Ishikawa (cell line): Measurements from ENCODE around the gene TGFBR3.

ENCODE experiments used
- CEBPB ChIP-seq: IDR thresholded peaks from 2 replicates; pipeline ENCODE4 v1.6.1; 2012
- CREB1 ChIP-seq: IDR thresholded peaks from 2 replicates; pipeline ENCODE4 v1.6.1; 2012; ENCODE audit warnings: low read depth
- EGR1 ChIP-seq: IDR thresholded peaks from 2 replicates; pipeline ENCODE4 v1.6.1; 2012
- EP300 ChIP-seq: IDR thresholded peaks from 2 replicates; pipeline ENCODE4 v1.6.1; 2012; ENCODE audit warnings: borderline replicate concordance
- FOXM1 ChIP-seq: IDR thresholded peaks from 2 replicates; pipeline ENCODE4 v1.6.1; 2012; ENCODE audit warnings: low read depth, borderline replicate concordance
- MAX ChIP-seq: IDR thresholded peaks from 2 replicates; pipeline ENCODE4 v1.6.1; 2012
- NFIC ChIP-seq: IDR thresholded peaks from 2 replicates; pipeline ENCODE4 v1.6.1; 2012
- RAD21 ChIP-seq: IDR thresholded peaks from 2 replicates; pipeline ENCODE4 v1.6.1; 2012; ENCODE audit warnings: low read depth
- REST ChIP-seq: IDR thresholded peaks from 2 replicates; pipeline ENCODE4 v1.6.1; 2012; ENCODE audit warnings: low read depth, mild to moderate bottlenecking
- TAF1 ChIP-seq: IDR thresholded peaks from 2 replicates; pipeline ENCODE4 v1.6.1; 2012; ENCODE audit warnings: low read depth, mild to moderate bottlenecking
- TCF12 ChIP-seq: IDR thresholded peaks from 2 replicates; pipeline ENCODE4 v1.6.1; 2012; ENCODE audit warnings: low read depth
- TEAD4 ChIP-seq: IDR thresholded peaks from 2 replicates; pipeline ENCODE4 v1.6.1; 2012
- USF1 ChIP-seq: IDR thresholded peaks from 2 replicates; pipeline ENCODE4 v1.6.1; 2012
- YY1 ChIP-seq: IDR thresholded peaks from 2 replicates; pipeline ENCODE4 v1.6.1; 2012; ENCODE audit warnings: low read depth
- ZBTB7A ChIP-seq: IDR thresholded peaks from 2 replicates; pipeline ENCODE4 v1.6.1; 2012; ENCODE audit warnings: low read depth

The TGFBR3 gene

GRCh38 chr1:91885716-91886506 is at the start of gene TGFBR3:
Gene TGFBR3 (minus strand): TSS chr1:91886151. CDS start chr1:91861531, 24,620 bp downstream.
- peak; percentile 76; the same call in 1 of the 2 replicates for TF ChIP-seq ZBTB7A
- TF ChIP-seq USF1: peak; percentile 32; the same call in 1 of the 2 replicates
- no peak for TF ChIP-seq TAF1
- TF ChIP-seq MAX: peak; percentile 78
- TF ChIP-seq EP300: 0 out of 2 replicates have a peak, but pooled peaks have one; percentile 22
- peak; percentile 12; the same call in 1 of the 2 replicates for TF ChIP-seq RAD21
- peak; percentile 44 for TF ChIP-seq NFIC
- no peak; the same call in 1 of the 2 replicates for TF ChIP-seq EGR1
- TF ChIP-seq YY1: peak; percentile 27; the same call in 1 of the 2 replicates
- TF ChIP-seq TCF12: peak; percentile 71

GRCh38 chr1:91929250-91929649 is 43.3 kb upstream of the TGFBR3 start:
- TF ChIP-seq YY1 (no peak), CREB1 (no peak), FOXM1 (no peak), ZBTB7A (no peak), REST (no peak), TAF1 (no peak), USF1 (no peak), EGR1 (no peak), TCF12 (no peak), EP300 (no peak), TEAD4 (no peak), CEBPB (no peak), RAD21 (no peak), NFIC (no peak), MAX (no peak)

GRCh38 chr1:91928026-91928425 is 42.1 kb upstream of the TGFBR3 start:
- TF ChIP-seq CREB1 (no peak), YY1 (no peak), NFIC (no peak)

GRCh38 chr1:91925644-91926435 is 39.9 kb upstream of the TGFBR3 start:
- TF ChIP-seq NFIC: no peak
- TF ChIP-seq RAD21: no peak
- TF ChIP-seq YY1: no peak
- TF ChIP-seq MAX: no peak
- no peak for TF ChIP-seq TEAD4
- TF ChIP-seq CREB1: no peak
- no peak for TF ChIP-seq ZBTB7A
- no peak for TF ChIP-seq CEBPB
- no peak for TF ChIP-seq USF1
- TF ChIP-seq TAF1: no peak
- TF ChIP-seq REST: no peak
- TF ChIP-seq TCF12: no peak
- TF ChIP-seq EP300: no peak
- no peak for TF ChIP-seq EGR1
- TF ChIP-seq FOXM1: no peak

- TF ChIP-seq CEBPB (no peak), USF1 (peak; percentile 51), MAX (peak; percentile 46; the same call in 1 of the 2 replicates)
These were observed 38.2 kb upstream of the TGFBR3 start for GRCh38 chr1:91924146-91924545.
